HEK293 (cell line): Measurements from ENCODE around the gene MSX1.
A peak's percentile ranks its signal among the peaks of the same experiment; 100 is the strongest.

Experiments used
- CTCF ChIA-PET: fragments of 350-600 bp; formaldehyde crosslinking; extraction: SDS; loops from one replicate; lab custom pipeline; 2021; ENCODE audit warnings: antibody characterized with exemption; lab: Yijun Ruan, JAX
- POLR2A ChIA-PET: fragments of 300-600 bp; formaldehyde crosslinking; extraction: SDS; loops from one replicate; lab custom pipeline; 2020; ENCODE audit warnings: antibody characterized with exemption, inconsistent platforms; lab: Yijun Ruan, JAX
- H3K27ac ChIP-seq: fragments of 200-500 bp; sonication (Bioruptor generic); 2 replicates; pipeline ENCODE4 v1.5.1; 2014; ENCODE audit warnings: low read depth, low read length, control low read depth, inconsistent platforms; ENCODE audit errors: extremely low read depth
- H3K36me3 ChIP-seq, 2 experiments: fragments of 200-500 bp in 1 of 2; sonication (Bioruptor generic) in 1 of 2; 1 replicate in 1 of 2; 2 replicates in 1 of 2; pipeline ENCODE4 v1.5.1; 2014 to 2017; ENCODE audit warnings: inconsistent platforms in 2 of 2, low read length in 2 of 2; ENCODE audit not compliant: control insufficient read depth in 2 of 2, insufficient read depth in 1 of 2
- H3K4me1 ChIP-seq: fragments of 200-500 bp; sonication (Bioruptor generic); 2 replicates; pipeline ENCODE4 v1.5.1; 2014; ENCODE audit warnings: mild to moderate bottlenecking, low read length, inconsistent platforms; ENCODE audit not compliant: control insufficient read depth, insufficient read depth
- H3K4me3 ChIP-seq: 2 replicates; pipeline ENCODE4 v1.5.1; 2011; ENCODE audit warnings: low read depth, mild to moderate bottlenecking, control low read depth, low read length, moderate library complexity
- H3K9me3 ChIP-seq: fragments of 200-500 bp; sonication (Bioruptor generic); 2 replicates; pipeline ENCODE4 v1.5.1; 2014; ENCODE audit warnings: low read depth, low read length, inconsistent platforms; ENCODE audit not compliant: control insufficient read depth, insufficient read depth
- CTCF ChIP-seq: fragments of 450-650 bp; formaldehyde crosslinking; IDR thresholded peaks from 2 replicates; pipeline ENCODE4 v1.5.1; 2016; ENCODE audit warnings: missing biosample characterization, missing genetic modification characterization
- GLI4 ChIP-seq: fragments of 450-650 bp; formaldehyde crosslinking; IDR thresholded peaks from 2 replicates; pipeline ENCODE4 v1.5.1; 2016; ENCODE audit warnings: missing biosample characterization, missing genetic modification characterization
- HIC1 ChIP-seq: fragments of 450-650 bp; formaldehyde crosslinking; IDR thresholded peaks from 2 replicates; pipeline ENCODE4 v1.5.1; 2016; ENCODE audit warnings: missing biosample characterization, missing genetic modification characterization
- ZBTB11 ChIP-seq: fragments of 450-650 bp; formaldehyde crosslinking; conservative IDR thresholded peaks from 2 replicates; pipeline ENCODE4 v1.5.1; 2016; ENCODE audit warnings: low read depth, missing biosample characterization, missing genetic modification characterization
- ZNF366 ChIP-seq: fragments of 450-650 bp; formaldehyde crosslinking; conservative IDR thresholded peaks from 2 replicates; pipeline ENCODE4 v1.5.1; 2016; ENCODE audit warnings: missing biosample characterization, missing genetic modification characterization
- ZNF513 ChIP-seq: fragments of 450-650 bp; IDR thresholded peaks from 2 replicates; pipeline ENCODE4 v1.5.1; 2018; ENCODE audit warnings: missing biosample characterization, missing genetic modification characterization
- ZNF549 ChIP-seq: fragments of 450-650 bp; IDR thresholded peaks from 2 replicates; pipeline ENCODE4 v1.5.1; 2018; ENCODE audit warnings: missing biosample characterization, missing genetic modification characterization, mild to moderate bottlenecking, inconsistent platforms, moderate library complexity
- ZSCAN4 ChIP-seq: fragments of 450-650 bp; formaldehyde crosslinking; IDR thresholded peaks from 2 replicates; pipeline ENCODE4 v1.5.1; 2017; ENCODE audit warnings: missing biosample characterization, missing genetic modification characterization

MSX1 gene

GRCh38 chr4:4857001-4857808, 2.3 kb upstream of the MSX1 start:
- no peaks in the 10 kb centered on the region for H3K9me3 ChIP-seq

GRCh38 chr4:4857809-4858508, 1.5 kb upstream of the MSX1 start:
- H3K27ac ChIP-seq = no peak overlapping the region
- TF ChIP-seq GLI4 (tag by site-specific recombination) = no peak
- no peaks in the 10 kb centered on the region for H3K9me3 ChIP-seq
- no peak overlapping the region for H3K4me3 ChIP-seq
- CTCF ChIA-PET = no interaction called here
- H3K4me1 ChIP-seq = no peaks in the 10 kb centered on the region; the same call in 1 of the 2 replicates
- POLR2A ChIA-PET = no interaction called here
- H3K36me3 ChIP-seq = peaks cover 0 to 16% of the 10 kb centered on the region in 2 experiments; a peak in 1 of 3 replicates

More at GRCh38 chr4:4857001-4857808, 2.3 kb upstream of the MSX1 start:
- CTCF ChIA-PET = no interaction called here
- no peak for TF ChIP-seq ZSCAN4 (tag by site-specific recombination)
- TF ChIP-seq ZNF549 = no peak
- TF ChIP-seq CTCF = no peak
- TF ChIP-seq ZNF513 (tag by site-specific recombination) = peak; percentile 93
- no peak overlapping the region for H3K27ac ChIP-seq
- H3K4me1 ChIP-seq = no peaks in the 10 kb centered on the region; the same call in 1 of the 2 replicates
- peaks cover 0 to 8% of the 10 kb centered on the region in 2 experiments; a peak in 1 of 3 replicates for H3K36me3 ChIP-seq
- POLR2A ChIA-PET = no interaction called here
- no peak overlapping the region for H3K4me3 ChIP-seq

GRCh38 chr4:4858527-4859324, 739 bp upstream of the MSX1 start:
- Histone ChIP-seq H3K9me3 (no peaks in the 10 kb centered on the region), H3K4me1 (no peaks in the 10 kb centered on the region; the same call in 1 of the 2 replicates), H3K27ac (no peak overlapping the region; the same call in 1 of the 2 replicates), H3K4me3 (peak overlapping the region; percentile 66; the same call in 1 of the 2 replicates), H3K36me3 (peaks cover 0 to 19% of the 10 kb centered on the region in 2 experiments; a peak in 1 of 3 replicates)
- TF ChIP-seq HIC1 (tag by site-specific recombination) (no peak), ZBTB11 (tag by site-specific recombination) (0 out of 2 replicates have a peak, but pooled peaks have one; percentile 33), ZNF366 (peak; percentile 73)
- CTCF ChIA-PET = no interaction called here
- POLR2A ChIA-PET = interaction anchor here (0.6 to 0.7 kb wide), 2 partner anchors 25 to 93 kb away, joined by 3 to 5 read pairs; no protein-coding TSS in a partner anchor
